HG02642 (cell line): ENCODE results near the gene DKK3.

Source experiments
- ATAC-seq: cut with Tn5 transposase; IDR thresholded peaks from one replicate; pipeline ENCODE4 v1.9.1; 2021; ENCODE audit warnings: mild to moderate bottlenecking; ENCODE audit not compliant: unreplicated experiment, poor library complexity

DKK3 gene

GRCh38 chr11:12006552-12007229, 1.7 kb downstream of the DKK3 start:
- ATAC-seq: no peak

GRCh38 chr11:12005476-12005875, 3.0 kb downstream of the DKK3 start:
- ATAC-seq: no peak

GRCh38 chr11:12005061-12005460, 3.4 kb downstream of the DKK3 start:
- ATAC-seq: no peak

- ATAC-seq: no peak
Observed at GRCh38 chr11:12003815-12004214, 4.6 kb downstream of the DKK3 start.

GRCh38 chr11:12003336-12003735, 5.1 kb downstream of the DKK3 start:
- no peak for ATAC-seq

GRCh38 chr11:12001186-12001585, 7.2 kb downstream of the DKK3 start:
- ATAC-seq: no peak

GRCh38 chr11:11998091-11998781, 10.2 kb downstream of the DKK3 start:
- no peak for ATAC-seq

GRCh38 chr11:11997049-11997322, 11.4 kb downstream of the DKK3 start:
- ATAC-seq: no peak

- ATAC-seq: no peak
Observed at GRCh38 chr11:11996321-11997048, 11.9 kb downstream of the DKK3 start.

- no peak for ATAC-seq
Observed at GRCh38 chr11:11995601-11996000, 12.8 kb downstream of the DKK3 start.

- no peak for ATAC-seq
Observed at GRCh38 chr11:11993839-11994238, 14.6 kb downstream of the DKK3 start.

GRCh38 chr11:11992257-11993212, 15.9 kb downstream of the DKK3 start:
- no peak for ATAC-seq

- ATAC-seq: no peak
Observed at GRCh38 chr11:11989774-11990744, 18.4 kb downstream of the DKK3 start.

- no peak for ATAC-seq
Observed at GRCh38 chr11:11988681-11989261, 19.7 kb downstream of the DKK3 start.

GRCh38 chr11:11988099-11988651, 20.3 kb downstream of the DKK3 start:
- no peak for ATAC-seq

- no peak for ATAC-seq
Observed at GRCh38 chr11:11987503-11988022, 20.9 kb downstream of the DKK3 start.

- no peak for ATAC-seq
Observed at GRCh38 chr11:11985954-11986949, 22.2 kb downstream of the DKK3 start.
